Keratinocyte (primary cell): ENCODE results near the gene ACTR2. TPM values are rescaled to one million over a fixed set of nuclear protein-coding genes. Genes with fewer than 3 reads are reported as not detected.

Experiments used
- DNase-seq: peaks from one replicate; pipeline ENCODE4 v3.0.0-alpha.2; 2011; ENCODE audit warnings: low read depth, missing footprints, low spot score
- FAIRE-seq: peaks from 2 replicates; lab custom pipeline; 2011; peaks lifted over from hg19 to GRCh38; lab: Jason Lieb, UNC
- H2AFZ ChIP-seq: 2 replicates; pipeline ENCODE4 v1.6.0; 2012; ENCODE audit warnings: low read length, control low read depth, inconsistent platforms; ENCODE audit not compliant: control insufficient read depth
- H3K27ac ChIP-seq: 2 replicates; pipeline ENCODE4 v1.5.1; 2011; ENCODE audit warnings: low read length; ENCODE audit not compliant: control insufficient read depth, insufficient read depth
- H3K27me3 ChIP-seq: 3 replicates; pipeline ENCODE4 v1.6.0; 2011; ENCODE audit warnings: low read length; ENCODE audit not compliant: control insufficient read depth, insufficient read depth; ENCODE audit errors: extremely low read depth
- H3K36me3 ChIP-seq, 2 experiments: 2 replicates in 1 of 2; 3 replicates in 1 of 2; pipeline ENCODE4 v1.5.1; 2011; ENCODE audit warnings: low read length in 2 of 2, mild to moderate bottlenecking in 1 of 2; ENCODE audit not compliant: control insufficient read depth in 2 of 2, insufficient read depth in 2 of 2; ENCODE audit errors: extremely low read depth in 1 of 2
- H3K4me1 ChIP-seq: 3 replicates; pipeline ENCODE4 v1.5.1; 2011; ENCODE audit warnings: low read length; ENCODE audit not compliant: control insufficient read depth, insufficient read depth; ENCODE audit errors: extremely low read depth
- H3K4me2 ChIP-seq: 3 replicates; pipeline ENCODE4 v1.6.0; 2011; ENCODE audit warnings: low read depth, low read length; ENCODE audit not compliant: control insufficient read depth, insufficient read depth; ENCODE audit errors: extremely low read depth
- H3K4me3 ChIP-seq, 3 experiments: fragments of 200-600 bp in 1 of 3; sonication (generic) in 1 of 3; 2 replicates in 2 of 3; 3 replicates in 1 of 3; pipeline ENCODE4 v1.5.1; 2011 to 2016; ENCODE audit warnings: low read length in 3 of 3, mild to moderate bottlenecking in 3 of 3, control low read depth in 2 of 3, inconsistent platforms in 1 of 3, low read depth in 1 of 3, mixed read lengths in 1 of 3, mixed run types in 1 of 3, moderate library complexity in 1 of 3; ENCODE audit not compliant: control insufficient read depth in 2 of 3, insufficient read depth in 2 of 3; ENCODE audit errors: extremely low read depth in 1 of 3
- H3K79me2 ChIP-seq: 2 replicates; pipeline ENCODE4 v1.6.0; 2012; ENCODE audit warnings: low read length; ENCODE audit not compliant: control insufficient read depth, insufficient read depth
- H3K9ac ChIP-seq: 3 replicates; pipeline ENCODE4 v1.6.0; 2011; ENCODE audit warnings: low read length; ENCODE audit not compliant: control insufficient read depth, insufficient read depth; ENCODE audit errors: extremely low read depth
- H3K9me1 ChIP-seq: 3 replicates; pipeline ENCODE4 v1.6.0; 2011; ENCODE audit warnings: low read length; ENCODE audit not compliant: control insufficient read depth, insufficient read depth; ENCODE audit errors: extremely low read depth
- H3K9me3 ChIP-seq: 2 replicates; pipeline ENCODE4 v1.5.1; 2012; ENCODE audit warnings: low read depth, low read length; ENCODE audit not compliant: control insufficient read depth
- H4K20me1 ChIP-seq: 3 replicates; pipeline ENCODE4 v1.6.0; 2011; ENCODE audit warnings: low read length; ENCODE audit not compliant: control insufficient read depth, insufficient read depth; ENCODE audit errors: extremely low read depth
- CTCF ChIP-seq, 3 experiments: IDR thresholded peaks in 1 of 3; conservative IDR thresholded peaks in 1 of 3; optimal IDR thresholded peaks in 1 of 3; 2 replicates in 2 of 3; 3 replicates in 1 of 3; pipeline versions ENCODE3 to v1.5.1; 2011; ENCODE audit warnings: low read length in 3 of 3, mild to moderate bottlenecking in 3 of 3, moderate library complexity in 2 of 3, control low read depth in 1 of 3, inconsistent platforms in 1 of 3; ENCODE audit not compliant: insufficient read depth in 2 of 3; ENCODE audit errors: extremely low read depth in 1 of 3
- EZH2 ChIP-seq: IDR thresholded peaks from one replicate; pipeline ENCODE4 v1.6.1; 2012; ENCODE audit warnings: inconsistent platforms, mild to moderate bottlenecking, low read length, moderate library complexity
- dilution Hi-C: fragments of 300-500 bp; cut with MboI; formaldehyde crosslinking; loops from one replicate; pipeline ENCODE4 v1.7.0; 2020; ENCODE audit warnings: low sequenced_read_pairs; ENCODE audit not compliant: extremely low pct_ligation_motif_present
- polyA plus RNA-seq, 5 experiments: library from polyadenylated mRNA; depleted of rRNA in 3 of 5; stranded (reverse) in 3 of 5; stranded (forward) in 1 of 5; unstranded in 1 of 5; fragments of >200 nt; gene quantifications; 1 replicate in 1 of 5; 2 replicates in 3 of 5; 3 replicates in 1 of 5; pipeline versions ENCODE4 v1.2.1 to v1.2.3, GENCODE V29; 2011 to 2012; ENCODE audit warnings: missing spikeins in 2 of 5, low read depth in 1 of 5, low replicate concordance in 1 of 5

The ACTR2 gene
- polyA plus RNA-seq, 1 donor (not counting 4 experiments of a cell fraction or from before 2014, with no cell fraction given) = 257 TPM

DNA sequence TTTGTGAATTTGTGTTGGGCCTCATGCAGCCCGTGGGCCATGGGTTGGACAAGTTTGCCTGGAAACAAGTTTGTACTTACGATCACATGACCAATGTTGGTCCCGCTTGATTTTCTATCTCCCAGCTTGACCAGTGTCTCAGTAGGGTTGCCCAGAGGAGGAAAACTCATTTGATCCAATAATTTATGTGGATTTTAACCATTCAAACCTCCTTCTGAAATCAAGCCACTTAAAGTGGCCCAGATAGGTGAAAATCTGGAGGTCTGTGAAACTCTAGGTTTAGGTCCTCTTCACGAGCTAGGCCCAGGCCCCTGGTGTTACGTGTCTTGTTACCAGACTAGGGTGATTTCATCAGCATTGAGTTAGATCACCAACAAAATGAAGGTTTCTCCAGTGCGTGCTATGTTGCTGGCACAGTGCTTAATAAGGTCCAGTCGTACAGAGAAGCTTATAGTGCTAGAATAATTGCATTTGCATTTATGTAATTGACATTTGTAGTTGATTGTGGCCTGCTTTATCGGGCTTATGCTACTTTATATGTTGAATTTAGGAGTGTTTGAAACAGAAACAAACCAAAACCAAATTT lies 4.4 kb downstream of the ACTR2 start:
- no peak for DNase-seq
- Histone ChIP-seq H2AFZ (no peak overlapping the region), H3K9me3 (no peaks in the 10 kb centered on the region), H3K4me3 (peak overlapping the region in 1 of 3 experiments; percentile 8), H3K9me1 (no peaks in the 10 kb centered on the region), H3K4me2 (peak overlapping the region; percentile 37), H3K4me1 (peaks cover 32% of the 10 kb centered on the region), H4K20me1 (peaks cover 17% of the 10 kb centered on the region), H3K27ac (peak overlapping the region; percentile 34), H3K9ac (no peak overlapping the region), H3K27me3 (no peaks in the 10 kb centered on the region), H3K36me3 (peaks cover 8 to 10% of the 10 kb centered on the region in 2 experiments), H3K79me2 (peaks cover 95% of the 10 kb centered on the region)
- dilution Hi-C loops = no loop called here
- no peak for TF ChIP-seq CTCF (optimal IDR thresholded peaks at IDR 0.05 in 1 of 3, IDR thresholded peaks at IDR 0.05 in 1 of 3, conservative IDR thresholded peaks at IDR 0.05 in 1 of 3; ENCODE audit: extremely low read depth in 1 of 3, insufficient read depth in 2 of 3, low read length in 3 of 3)
- TF ChIP-seq EZH2 = no peak
- FAIRE-seq = no peak

GRCh38 chr2:65232636-65233035 lies 5.0 kb downstream of the ACTR2 start:
- TF ChIP-seq CTCF (optimal IDR thresholded peaks at IDR 0.05 in 1 of 3, IDR thresholded peaks at IDR 0.05 in 1 of 3, conservative IDR thresholded peaks at IDR 0.05 in 1 of 3; ENCODE audit: extremely low read depth in 1 of 3, insufficient read depth in 2 of 3, low read length in 3 of 3) (no peak), EZH2 (no peak)
- FAIRE-seq (no peak), DNase-seq (no peak)
- H3K4me2 ChIP-seq = peak overlapping the region; percentile 37
- H2AFZ ChIP-seq = no peak overlapping the region
- H3K27me3 ChIP-seq = no peaks in the 10 kb centered on the region
- no peaks in the 10 kb centered on the region for H3K9me1 ChIP-seq
- H4K20me1 ChIP-seq = peaks cover 21% of the 10 kb centered on the region
- peaks cover 97% of the 10 kb centered on the region for H3K79me2 ChIP-seq
- H3K36me3 ChIP-seq = peaks cover 8 to 10% of the 10 kb centered on the region in 2 experiments
- H3K27ac ChIP-seq = peak overlapping the region; percentile 34
- dilution Hi-C loops = no loop called here
- no peak overlapping the region for H3K9ac ChIP-seq
- H3K4me3 ChIP-seq = peak overlapping the region in 1 of 3 experiments; percentile 5
- peaks cover 32% of the 10 kb centered on the region for H3K4me1 ChIP-seq
- no peaks in the 10 kb centered on the region for H3K9me3 ChIP-seq
